ENCODE results near the gene MTMR11. TPM values are rescaled to one million over a fixed set of nuclear protein-coding genes. Genes with fewer than 3 reads are reported as not detected.

Gene MTMR11
- total RNA-seq, 3 donors from 2014 or later = 7.4 to 13.9 (median 13.8) TPM

GRCh38 chr1:149916898-149917252 lies 19.8 kb downstream of the MTMR11 start:
- no peak for DNase-seq (ENCODE audit: low spot score in 2 of 2)
- H3K4me1 ChIP-seq = no peaks in the 10 kb centered on the region
- intact Hi-C loops (cut with DNase I; ENCODE audit: low total_unique reads) = no loop called here
- no peaks in the 10 kb centered on the region for H3K36me3 ChIP-seq
- peak overlapping the region; percentile 44 to 75 (median 60) for H3K4me3 ChIP-seq
- no peak for TF ChIP-seq POLR2AphosphoS5 (IDR thresholded peaks at IDR 0.05)
- TF ChIP-seq POLR2A (IDR thresholded peaks at IDR 0.05) = no peak
- no peak for TF ChIP-seq CTCF (IDR thresholded peaks at IDR 0.05)
- H3K27me3 ChIP-seq = no peaks in the 10 kb centered on the region
- H3K9me3 ChIP-seq = no peaks in the 10 kb centered on the region
- peak overlapping the region in 1 of 2 donors; percentile 48 for H3K27ac ChIP-seq

- intact Hi-C loops (cut with DNase I; ENCODE audit: low total_unique reads) = no loop called here
- DNase-seq (ENCODE audit: low spot score in 2 of 2) = no peak
Measured at GRCh38 chr1:149916193-149916897, 20.3 kb downstream of the MTMR11 start.

DNA sequence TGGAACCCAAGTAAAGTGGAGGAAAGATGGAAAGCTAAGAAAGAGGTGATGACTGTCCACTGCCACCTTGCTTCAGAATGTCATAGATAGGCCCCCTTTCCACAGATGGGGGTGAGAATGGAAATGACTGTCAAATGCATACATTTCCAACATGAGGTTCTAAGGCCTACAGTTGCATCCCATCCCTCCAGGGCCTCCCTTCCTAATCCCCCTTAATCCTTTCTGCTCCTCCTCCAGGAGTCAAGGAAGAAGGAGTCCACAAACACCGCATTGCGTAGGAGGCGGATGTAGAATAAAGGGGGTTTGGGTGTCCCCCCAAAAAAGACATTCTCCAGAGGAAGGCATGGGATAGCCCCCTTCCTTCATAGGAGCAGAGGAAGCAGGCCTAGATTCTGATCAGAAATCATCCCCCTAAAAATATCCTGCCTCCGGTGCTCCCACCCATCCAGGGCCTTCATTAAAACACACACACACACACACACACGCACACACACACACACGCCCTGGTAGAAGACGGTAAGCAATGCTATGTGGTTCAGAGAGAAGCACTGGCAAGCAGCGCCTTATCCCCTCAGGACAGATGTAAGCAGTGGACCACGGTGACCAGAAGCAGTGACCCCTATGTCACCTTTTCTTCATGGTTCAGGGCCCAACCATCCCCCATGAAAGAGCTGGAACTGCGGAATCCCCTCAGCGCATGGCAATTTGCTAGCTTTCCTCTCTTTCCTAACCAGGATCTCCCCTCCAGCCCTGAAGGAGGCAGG lies 21.1 kb downstream of the MTMR11 start:
- intact Hi-C loops (cut with DNase I; ENCODE audit: low total_unique reads) = no loop called here
- Histone ChIP-seq H3K36me3 (no peaks in the 10 kb centered on the region), H3K4me1 (no peaks in the 10 kb centered on the region), H3K27me3 (no peaks in the 10 kb centered on the region), H3K4me3 (no peak overlapping the region), H3K9me3 (no peaks in the 10 kb centered on the region), H3K27ac (no peak overlapping the region)
- no peak for TF ChIP-seq CTCF (IDR thresholded peaks at IDR 0.05)
- TF ChIP-seq POLR2A (IDR thresholded peaks at IDR 0.05) = no peak
- TF ChIP-seq POLR2AphosphoS5 (IDR thresholded peaks at IDR 0.05) = no peak
- DNase-seq (ENCODE audit: low spot score in 2 of 2) = no peak

More at GRCh38 chr1:149916193-149916897, 20.3 kb downstream of the MTMR11 start:
- H3K27ac ChIP-seq = no peak overlapping the region
- TF ChIP-seq POLR2A (IDR thresholded peaks at IDR 0.05) (no peak), POLR2AphosphoS5 (IDR thresholded peaks at IDR 0.05) (no peak), CTCF (IDR thresholded peaks at IDR 0.05) (no peak)
- H3K4me1 ChIP-seq = no peaks in the 10 kb centered on the region
- H3K36me3 ChIP-seq = no peaks in the 10 kb centered on the region
- H3K4me3 ChIP-seq = peak overlapping the region in 2 of 3 donors; percentile 60 to 75
- no peaks in the 10 kb centered on the region for H3K27me3 ChIP-seq
- H3K9me3 ChIP-seq = no peaks in the 10 kb centered on the region

DNA sequence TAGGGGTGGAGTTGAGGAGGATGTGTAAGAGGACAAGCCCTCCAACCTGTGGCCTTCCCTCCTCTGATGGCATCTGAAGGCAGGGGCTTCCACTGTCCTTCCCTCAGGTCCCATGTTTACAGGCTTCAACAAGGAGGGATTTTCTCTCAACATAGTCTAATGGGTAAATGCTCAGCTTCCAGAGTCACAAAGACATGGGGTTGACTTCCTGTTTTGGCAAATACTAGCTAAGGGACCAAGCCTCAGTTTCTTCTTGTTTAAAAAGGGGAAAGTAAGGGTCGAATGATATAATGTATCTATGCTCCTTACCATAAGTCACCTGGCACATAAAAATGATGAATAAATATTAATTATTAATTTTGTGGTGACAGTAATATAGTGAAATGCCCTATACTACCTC lies 22.1 kb downstream of the MTMR11 start:
- no peaks in the 10 kb centered on the region for H3K27me3 ChIP-seq
- intact Hi-C loops (cut with DNase I; ENCODE audit: low total_unique reads) = no loop called here
- DNase-seq (ENCODE audit: low spot score in 2 of 2) = no peak
- no peaks in the 10 kb centered on the region for H3K36me3 ChIP-seq
- H3K4me3 ChIP-seq = no peak overlapping the region
- H3K4me1 ChIP-seq = no peaks in the 10 kb centered on the region
- TF ChIP-seq POLR2A (IDR thresholded peaks at IDR 0.05) = no peak
- no peak for TF ChIP-seq CTCF (IDR thresholded peaks at IDR 0.05)
- TF ChIP-seq POLR2AphosphoS5 (IDR thresholded peaks at IDR 0.05) = no peak
- no peak overlapping the region for H3K27ac ChIP-seq
- H3K9me3 ChIP-seq = no peaks in the 10 kb centered on the region

DNA sequence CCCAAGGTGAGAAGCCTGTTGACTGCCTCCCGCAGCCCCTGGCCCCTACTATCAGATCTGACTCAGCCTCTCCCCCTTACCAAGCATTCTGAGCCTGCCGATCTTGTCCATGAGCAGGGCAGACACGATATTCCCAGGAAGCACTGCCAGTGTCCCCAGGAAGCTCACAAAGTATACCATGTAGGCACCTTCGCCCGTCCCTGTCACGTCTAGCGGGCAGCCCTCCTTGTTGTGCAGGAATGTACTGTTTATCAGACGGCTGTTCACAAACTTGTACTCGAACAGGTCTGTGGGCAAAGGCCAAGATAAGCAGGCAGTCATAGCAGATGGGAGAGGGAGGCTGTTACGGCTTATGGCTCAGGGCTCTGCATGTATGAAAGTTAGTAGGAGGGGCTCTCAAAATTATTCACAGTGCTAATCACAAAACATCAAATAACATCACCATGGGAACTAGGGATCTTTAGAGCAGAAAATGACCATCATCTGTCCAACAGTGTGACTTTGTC lies 30.1 kb downstream of the MTMR11 start:
- intact Hi-C loops (cut with DNase I; ENCODE audit: low total_unique reads) = no loop called here
- H3K27me3 ChIP-seq = no peaks in the 10 kb centered on the region

More for the DNA sequence above, 30.1 kb downstream of the MTMR11 start:
- no peak for DNase-seq (ENCODE audit: low spot score in 2 of 2)
- H3K36me3 ChIP-seq = no peaks in the 10 kb centered on the region
- no peaks in the 10 kb centered on the region for H3K4me1 ChIP-seq
- no peak overlapping the region for H3K27ac ChIP-seq
- H3K9me3 ChIP-seq = no peaks in the 10 kb centered on the region
- TF ChIP-seq POLR2A (IDR thresholded peaks at IDR 0.05) (no peak), POLR2AphosphoS5 (IDR thresholded peaks at IDR 0.05) (no peak), CTCF (IDR thresholded peaks at IDR 0.05) (no peak)
- H3K4me3 ChIP-seq = no peak overlapping the region
